T47D (cell line): ENCODE data around the gene FAM50B.
"Not testable (repeated sequence)": the region's sequence is repeated elsewhere in the genome, so short reads cannot be mapped to it uniquely, and the experiment has no call there.

Source experiments
- DNase-seq, 2 experiments: peaks; one replicate each; pipeline versions ENCODE4 v3.0.0 to v3.0.0-alpha.2; 2011 to 2012; ENCODE audit warnings: low read depth in 1 of 2, low spot score in 1 of 2
- JUND ChIP-seq: IDR thresholded peaks from 2 replicates; pipeline ENCODE4 v1.6.1; 2012; ENCODE audit warnings: low read depth
- in situ Hi-C: cut with HindIII; loops from 2 replicates; pipeline ENCODE4 v1.10.0; 2016; ENCODE audit warnings: low sequenced_read_pairs, low pct_unique_long_range_greater_than_20kb

Gene FAM50B

DNA sequence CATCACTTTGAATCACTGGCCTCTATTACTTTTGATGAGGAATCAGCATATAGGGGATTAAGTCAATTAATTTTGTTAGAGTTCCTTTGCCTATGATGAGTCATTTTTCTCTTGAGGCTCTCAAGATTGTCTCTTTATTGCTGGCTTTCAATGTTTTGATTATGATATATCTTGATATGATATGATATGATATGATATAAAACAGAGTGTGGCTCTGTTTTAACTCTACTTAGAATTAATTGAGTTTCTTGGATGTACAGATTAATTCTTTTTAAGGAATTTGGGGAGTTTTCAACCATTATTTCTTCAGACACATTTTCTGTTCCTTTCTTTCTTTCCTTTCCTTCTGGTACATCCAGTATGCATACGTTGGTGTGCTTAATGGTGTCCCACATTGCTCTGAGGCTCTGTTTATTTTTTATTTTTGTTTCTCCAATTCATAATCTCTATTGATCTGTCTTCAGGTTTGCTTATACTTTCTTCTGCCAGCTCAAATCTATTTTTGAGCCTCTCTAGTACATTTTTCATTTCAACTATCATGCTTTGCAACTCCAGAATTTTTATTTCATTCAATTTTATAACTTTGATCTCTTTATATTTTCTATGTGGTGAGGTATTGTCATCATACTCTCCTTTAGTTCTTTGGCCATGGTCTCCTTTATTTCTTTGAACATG lies 10.8 kb downstream of the FAM50B start:
- in situ Hi-C loops = no loop called here
- no peak for TF ChIP-seq JUND
- DNase-seq = no peak

DNA sequence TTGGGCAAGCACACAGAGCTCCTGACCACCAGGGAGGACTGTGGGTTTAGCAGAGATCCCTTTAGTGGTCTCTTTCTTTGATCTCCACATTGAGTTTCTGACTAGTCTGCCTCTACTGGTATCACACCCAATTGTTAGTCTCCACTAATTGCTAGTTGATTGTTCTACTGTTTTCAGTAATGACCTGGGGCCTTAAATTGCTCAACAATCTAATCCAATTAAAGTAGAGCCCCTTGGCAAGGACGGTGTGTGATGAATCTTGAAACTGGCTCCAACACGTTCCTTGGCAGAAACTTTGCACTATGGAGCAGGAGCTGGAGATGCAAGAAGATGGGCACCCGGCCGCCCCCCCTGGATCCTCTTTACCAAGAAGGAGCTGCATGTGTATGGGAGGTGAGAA lies 12.3 kb downstream of the FAM50B start:
- no peak for DNase-seq
- in situ Hi-C loops = no loop called here
- no peak for TF ChIP-seq JUND

GRCh38 chr6:3862038-3862437 lies 12.9 kb downstream of the FAM50B start:
- in situ Hi-C loops = no loop called here
- TF ChIP-seq JUND = no peak
- DNase-seq = no peak

GRCh38 chr6:3863322-3863721 lies 14.1 kb downstream of the FAM50B start:
- in situ Hi-C loops, DNase-seq: not testable (repeated sequence)

DNA sequence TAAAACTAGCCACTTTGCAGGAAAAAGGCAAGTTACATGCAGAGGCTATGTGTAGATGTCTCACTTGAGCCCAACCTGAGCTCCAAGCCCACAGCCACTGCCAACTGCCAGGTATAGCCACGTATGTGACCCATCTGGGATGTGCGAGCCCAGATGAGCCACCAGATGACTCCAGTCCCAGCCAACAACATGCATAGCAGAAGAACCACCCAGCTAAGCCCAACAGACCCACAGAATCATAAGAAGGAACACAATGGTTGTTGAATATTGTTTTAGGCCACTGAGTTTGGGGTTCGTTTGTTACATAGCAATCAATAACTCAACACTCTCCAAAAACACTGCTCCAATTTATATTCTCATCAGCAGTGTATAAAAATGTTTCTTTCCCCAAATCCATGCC lies 16.3 kb downstream of the FAM50B start:
- in situ Hi-C loops = no loop called here
- DNase-seq = no peak
- TF ChIP-seq JUND = no peak

GRCh38 chr6:3867641-3868502 lies 18.7 kb downstream of the FAM50B start:
- no peak for DNase-seq
- in situ Hi-C loops = no loop called here
- no peak for TF ChIP-seq JUND

- TF ChIP-seq JUND = no peak
- in situ Hi-C loops = no loop called here
- DNase-seq = no peak
These were observed 19.4 kb downstream of the FAM50B start for GRCh38 chr6:3868544-3868943.

- in situ Hi-C loops = no loop called here
- TF ChIP-seq JUND = no peak
- DNase-seq = no peak
These were observed 20.1 kb downstream of the FAM50B start for GRCh38 chr6:3869284-3869631.

GRCh38 chr6:3869632-3870527 lies 20.7 kb downstream of the FAM50B start:
- in situ Hi-C loops = no loop called here
- no peak for DNase-seq
- TF ChIP-seq JUND = no peak

DNA sequence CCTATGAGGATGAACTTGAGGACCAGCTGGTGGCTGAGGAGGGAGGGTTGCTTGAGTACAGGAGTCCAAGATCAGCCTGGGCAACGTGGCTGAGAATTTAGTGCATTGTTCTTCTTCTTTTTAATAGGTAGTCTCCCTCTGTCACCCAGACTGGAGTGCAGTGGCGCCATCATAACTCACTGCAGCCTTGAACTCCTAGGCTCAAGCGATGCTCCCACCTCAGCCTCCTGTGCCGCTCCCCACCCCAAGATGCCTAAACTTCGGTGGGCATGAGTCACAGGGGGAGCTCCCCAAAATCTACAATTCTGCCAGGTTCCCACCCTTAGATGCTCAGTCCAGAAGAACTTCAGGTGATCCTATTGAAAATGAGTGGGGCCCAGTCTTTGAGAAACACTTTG lies 21.4 kb downstream of the FAM50B start:
- in situ Hi-C loops = no loop called here
- DNase-seq = no peak
- no peak for TF ChIP-seq JUND

GRCh38 chr6:3871515-3871914 lies 22.3 kb downstream of the FAM50B start:
- TF ChIP-seq JUND = no peak
- in situ Hi-C loops = no loop called here
- no peak for DNase-seq

GRCh38 chr6:3871939-3872338 lies 22.8 kb downstream of the FAM50B start:
- no peak for DNase-seq
- TF ChIP-seq JUND = no peak
- in situ Hi-C loops = no loop called here
